Measurements from ENCODE around the gene DNASE2.

DNASE2 gene

DNA sequence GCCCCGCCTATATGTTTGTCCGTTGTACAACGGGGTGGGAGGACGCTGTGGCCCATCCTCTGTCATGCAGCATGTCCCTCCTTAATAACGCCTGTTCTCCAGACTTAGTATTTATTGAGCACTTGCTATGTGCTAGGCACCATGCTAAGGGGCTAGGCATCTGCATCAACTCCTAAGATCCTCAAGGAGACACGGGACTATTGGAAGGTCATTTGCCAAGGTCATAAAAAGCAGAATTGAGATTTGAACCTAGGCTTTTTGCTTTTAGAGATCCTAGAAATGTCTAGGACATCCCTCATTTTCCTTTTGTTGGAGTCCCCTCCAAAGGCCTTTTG lies 44.8 kb downstream of the DNASE2 start:
- in situ Hi-C loops (cut with MboI; ENCODE audit: low sequenced_read_pairs): no loop called here

DNA sequence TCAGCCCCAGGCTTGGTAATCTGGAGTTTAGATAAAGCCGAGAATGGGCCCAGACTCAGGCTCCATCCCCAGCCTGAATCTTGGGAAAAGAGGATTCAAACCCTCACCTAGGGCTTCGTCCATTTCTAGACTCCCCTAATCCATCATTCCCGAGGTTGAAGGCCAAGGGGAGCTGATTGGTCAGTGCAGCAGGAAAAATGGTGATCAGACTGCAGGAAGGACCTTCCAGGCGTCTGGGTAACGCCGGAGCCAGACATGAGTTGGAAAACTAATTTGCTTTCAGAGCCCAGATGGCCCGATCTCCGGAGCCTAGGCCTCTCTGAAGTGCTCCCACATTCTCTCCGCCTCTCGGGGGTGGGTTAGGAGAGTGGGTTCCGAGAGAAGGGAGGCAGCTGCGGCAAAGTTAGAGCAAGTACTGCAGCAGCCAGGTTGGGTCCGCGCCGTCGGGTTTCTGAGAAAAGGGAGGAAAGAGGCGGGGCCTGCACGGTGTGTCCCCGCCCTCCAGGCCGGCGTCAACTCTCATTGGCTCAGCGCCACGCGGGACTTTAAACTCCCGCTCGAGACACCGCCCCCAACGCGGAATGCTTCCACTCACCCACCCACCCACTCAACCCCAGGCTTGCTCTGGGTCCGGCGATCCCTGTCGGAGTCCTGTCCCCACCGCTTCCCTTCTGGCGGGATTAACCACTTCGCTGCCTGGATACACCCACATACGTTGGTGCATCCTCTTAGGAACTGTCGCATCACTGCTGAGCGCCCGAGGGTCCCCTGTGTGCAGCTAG lies 46.1 kb downstream of the DNASE2 start:
- in situ Hi-C loops (cut with MboI; ENCODE audit: low sequenced_read_pairs): no loop called here

DNA sequence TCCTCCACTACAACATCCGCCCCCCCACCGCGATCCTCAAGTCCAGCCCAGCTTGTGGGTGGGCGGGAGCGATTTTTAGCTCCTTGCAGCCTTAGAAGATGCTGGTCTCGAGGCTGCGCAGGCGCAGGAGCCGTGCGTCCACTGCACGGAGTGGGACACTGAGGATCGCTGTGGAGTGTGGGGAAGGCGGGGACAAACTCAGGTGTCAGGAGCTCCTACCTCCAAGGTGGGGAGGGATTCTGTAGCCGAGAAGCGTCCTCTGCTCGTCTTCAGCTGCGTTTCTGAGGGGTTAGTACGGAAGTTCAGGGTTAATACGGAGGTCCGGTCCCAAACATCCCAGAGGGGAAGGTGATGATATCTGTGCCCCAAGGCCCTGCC lies 46.7 kb downstream of the DNASE2 start, which contains the start of gene RTBDN:
TSS of gene RTBDN (minus strand) at position 14 of the 378 bp plus-strand sequence. CDS start 4,600 bp downstream, outside the sequence.
- in situ Hi-C loops (cut with MboI; ENCODE audit: low sequenced_read_pairs): no loop called here

DNA sequence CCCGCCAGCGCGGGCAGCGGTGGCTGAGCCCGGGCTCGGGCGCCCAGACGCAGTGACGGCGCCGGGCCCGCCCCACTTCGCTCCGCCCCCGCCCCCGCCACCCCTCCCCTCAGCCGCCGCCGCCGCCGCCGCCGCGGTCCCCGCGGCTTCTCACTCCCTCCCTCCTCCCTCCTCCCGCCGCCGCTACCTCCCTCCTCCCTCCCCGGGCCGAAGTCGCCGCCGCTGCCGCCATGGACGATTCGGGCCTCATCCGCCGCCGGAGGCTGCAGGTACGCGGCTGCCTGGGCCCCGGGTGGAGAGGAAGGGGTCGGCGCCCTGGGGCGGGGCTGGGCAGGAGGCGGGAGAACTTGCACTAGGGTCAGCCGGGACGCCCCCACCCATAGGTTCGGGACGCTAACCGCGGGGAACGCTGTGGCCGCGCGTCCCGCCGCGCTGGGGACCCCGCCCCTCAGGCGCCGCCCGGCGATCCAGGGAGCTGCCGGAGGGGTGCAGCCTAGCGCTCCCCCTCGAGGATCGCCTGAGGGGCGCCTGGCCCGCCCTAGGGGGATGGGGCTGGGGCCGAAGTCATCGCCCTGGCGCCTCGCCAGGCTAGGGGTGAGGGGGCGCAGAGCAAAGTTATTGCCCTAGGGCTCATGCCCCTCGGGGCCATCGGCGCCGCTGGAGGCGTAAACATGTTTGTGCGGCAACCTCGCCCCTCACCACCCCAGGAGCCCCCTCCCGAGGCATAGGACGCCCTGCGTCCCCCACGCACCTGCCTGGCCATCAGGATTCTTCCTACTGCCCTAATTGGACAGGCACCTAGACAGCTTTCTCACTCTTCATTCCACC lies 47.3 kb downstream of the DNASE2 start:
- in situ Hi-C loops (cut with MboI; ENCODE audit: low sequenced_read_pairs): no loop called here

DNA sequence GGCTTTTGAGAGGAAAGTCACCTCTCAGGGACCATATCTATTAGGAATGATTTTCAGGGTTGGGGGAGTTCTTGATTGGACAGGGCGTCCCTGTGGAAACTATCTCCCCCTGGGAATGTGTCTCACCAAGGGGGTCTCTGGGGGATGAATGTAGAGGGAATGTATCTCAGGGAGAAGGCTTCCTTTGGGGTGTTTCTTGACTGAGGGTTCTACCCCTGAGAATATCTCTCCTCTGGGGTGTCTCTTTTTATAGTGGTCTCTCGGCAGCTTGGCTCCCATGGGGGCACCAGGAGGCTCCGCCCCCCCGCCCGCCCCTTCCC lies 47.9 kb downstream of the DNASE2 start:
- in situ Hi-C loops (cut with MboI; ENCODE audit: low sequenced_read_pairs): no loop called here

DNA sequence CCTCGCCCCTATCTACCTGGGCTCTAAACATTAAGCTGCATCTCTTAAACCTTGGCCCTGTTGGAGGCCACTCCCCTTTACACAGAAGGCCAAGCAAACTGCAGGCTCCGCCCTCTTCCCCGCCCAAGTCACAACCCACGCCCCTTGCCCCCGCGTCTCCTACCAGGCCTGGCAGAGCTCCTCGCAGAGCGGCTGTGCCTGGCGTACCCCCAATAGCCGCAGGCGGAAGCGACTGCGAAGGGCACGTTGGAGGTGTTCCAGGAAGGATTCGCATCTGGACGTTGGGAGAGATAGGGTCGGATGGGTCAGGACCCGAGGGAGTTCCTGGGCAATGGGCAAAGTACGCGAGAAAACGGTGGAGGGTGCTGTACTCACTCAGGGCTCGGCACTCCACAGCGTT lies 52.8 kb downstream of the DNASE2 start:
- in situ Hi-C loops (cut with MboI; ENCODE audit: low sequenced_read_pairs): no loop called here

DNA sequence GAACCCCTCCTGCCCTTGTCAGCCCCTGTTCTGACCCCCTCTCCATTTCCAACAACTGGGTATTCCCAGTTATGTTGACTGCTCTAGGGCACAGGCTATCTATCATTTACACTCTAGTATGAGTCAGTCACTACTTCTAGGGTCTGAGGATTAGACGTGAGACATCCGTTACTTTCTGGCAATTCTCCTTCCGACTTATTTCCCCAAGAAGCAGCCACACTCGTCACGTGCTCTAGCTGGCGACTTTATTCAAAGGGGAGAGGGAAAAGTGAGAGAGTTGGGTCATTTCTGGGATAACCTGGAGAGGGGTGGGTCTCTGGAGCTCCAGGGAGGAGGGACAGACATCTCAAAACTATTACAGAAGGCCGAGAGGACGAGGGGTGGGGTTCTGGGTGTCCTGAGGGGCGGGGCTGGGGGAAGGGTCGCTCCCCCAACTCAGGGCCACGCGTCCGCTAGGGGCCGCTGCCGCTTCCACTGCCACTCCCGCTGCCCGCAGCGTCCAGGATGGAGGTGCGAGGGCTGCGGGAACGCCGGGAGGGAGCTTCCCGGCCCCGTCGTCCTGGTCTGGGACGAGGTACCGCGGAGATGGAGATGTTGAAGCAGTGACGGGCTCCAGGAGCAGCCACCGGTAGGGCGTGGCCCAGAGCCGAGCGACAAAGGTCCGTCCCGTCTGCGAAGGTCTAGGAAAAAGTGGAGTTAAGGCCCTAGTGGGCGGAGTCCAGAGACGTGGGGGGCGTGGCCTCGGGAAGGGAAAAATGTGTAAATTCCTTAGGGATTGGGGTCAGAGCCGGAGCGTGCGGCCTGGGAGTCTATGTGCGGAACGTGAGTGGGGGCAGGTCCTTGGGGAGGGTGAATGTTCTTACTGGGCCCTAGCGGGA lies 55.8 kb downstream of the DNASE2 start:
- in situ Hi-C loops (cut with MboI; ENCODE audit: low sequenced_read_pairs): no loop called here
